Stimulated activated CD8-positive, alpha-beta memory T cell treated with anti-CD3 and anti-CD28 coated beads, Interleukin-15, amount 100 ng/mL, for 4 hours (primary cell): ENCODE results near the gene DBP.
A peak's percentile ranks its signal among the peaks of the same experiment; 100 is the strongest.
"Not testable (repeated sequence)": the region's sequence is repeated elsewhere in the genome, so short reads cannot be mapped to it uniquely, and the experiment has no call there.

Source experiments
- DNase-seq, 2 donors: peaks; one replicate each; pipeline ENCODE4 v3.0.0-alpha.2; 2020; ENCODE audit warnings: low read depth in 2 of 2

The DBP gene

GRCh38 chr19:48636859-48637448 is at the start of gene DBP:
TSS of gene DBP (minus strand) at chr19:48637379. CDS start at chr19:48636994, 385 bp downstream.
- DNase-seq = no peak

- not testable (repeated sequence) for DNase-seq
Measured at GRCh38 chr19:48686637-48687036, 49.5 kb upstream of the DBP start.

- no peak for DNase-seq
Measured at GRCh38 chr19:48686088-48686487, 48.9 kb upstream of the DBP start.

- no peak for DNase-seq
Measured at GRCh38 chr19:48685583-48685982, 48.4 kb upstream of the DBP start.

GRCh38 chr19:48683349-48683748 is 46.2 kb upstream of the DBP start:
- peak in 1 of 2 donors; percentile 19 for DNase-seq

GRCh38 chr19:48681127-48681470 is 43.9 kb upstream of the DBP start:
- no peak for DNase-seq

- DNase-seq = no peak
Measured at GRCh38 chr19:48680436-48681126, 43.4 kb upstream of the DBP start.

GRCh38 chr19:48680006-48680405 is 42.8 kb upstream of the DBP start:
- DNase-seq = not testable (repeated sequence)

- no peak for DNase-seq
Measured at GRCh38 chr19:48678201-48678600, 41.0 kb upstream of the DBP start.

GRCh38 chr19:48676887-48677286 is 39.7 kb upstream of the DBP start:
- DNase-seq = no peak

GRCh38 chr19:48676487-48676886 is 39.3 kb upstream of the DBP start:
- no peak for DNase-seq

- DNase-seq = peak; percentile 26 to 44
Measured at GRCh38 chr19:48674921-48675824, 38.0 kb upstream of the DBP start.

- no peak for DNase-seq
Measured at GRCh38 chr19:48674216-48674809, 37.1 kb upstream of the DBP start.

- DNase-seq = no peak
Measured at GRCh38 chr19:48673436-48674100, 36.4 kb upstream of the DBP start.

- no peak for DNase-seq
Measured at GRCh38 chr19:48672994-48673393, 35.8 kb upstream of the DBP start, which contains the start of gene NTN5. TSS of gene NTN5 (minus strand) at chr19:48673017. CDS start at chr19:48670986, 2,031 bp downstream.

GRCh38 chr19:48671446-48671995 is 34.3 kb upstream of the DBP start:
- DNase-seq = no peak

- DNase-seq = no peak
Measured at GRCh38 chr19:48670699-48671445, 33.7 kb upstream of the DBP start.

GRCh38 chr19:48669903-48670668 is 32.9 kb upstream of the DBP start:
- DNase-seq = no peak

- DNase-seq = no peak
Measured at GRCh38 chr19:48668761-48669160, 31.6 kb upstream of the DBP start.

GRCh38 chr19:48668332-48668731 is 31.2 kb upstream of the DBP start:
- DNase-seq = no peak
